K562 (cell line): ENCODE data around the gene LRRC26. TPM values are rescaled to one million over a fixed set of nuclear protein-coding genes. Genes with fewer than 3 reads are reported as not detected.

Source experiments
- CBFA2T3 ChIP-seq: fragments of 450-650 bp; IDR thresholded peaks from 2 replicates; pipeline ENCODE4 v1.6.1; 2017
- ELF2 ChIP-seq: fragments of 250-450 bp; sonication (Bioruptor Pico); IDR thresholded peaks from 2 replicates; pipeline ENCODE4 v1.5.0; 2021; ENCODE audit warnings: mild to moderate bottlenecking
- NFXL1 ChIP-seq: fragments of 450-650 bp; formaldehyde crosslinking; IDR thresholded peaks from 2 replicates; pipeline ENCODE4 v1.4.0; 2021; ENCODE audit warnings: mild to moderate bottlenecking
- RBFOX2 ChIP-seq: fragments of 200-400 bp; formaldehyde crosslinking; IDR thresholded peaks from 2 replicates; pipeline ENCODE4 v1.6.1; 2017; ENCODE audit warnings: low read depth, mild to moderate bottlenecking, low read length, moderate library complexity
- RNF2 ChIP-seq: sonication (generic); IDR thresholded peaks from 2 replicates; pipeline ENCODE4 v1.6.1; 2016
- XRCC5 ChIP-seq: fragments of 200-400 bp; formaldehyde crosslinking; IDR thresholded peaks from 2 replicates; pipeline ENCODE4 v1.6.1; 2017; ENCODE audit warnings: low read depth, mild to moderate bottlenecking, low read length
- ZFP36 ChIP-seq: fragments of 150-350 bp; IDR thresholded peaks from 2 replicates; pipeline ENCODE4 v1.6.1; 2018; ENCODE audit warnings: low read length, low read depth; ENCODE audit not compliant: partially characterized antibody
- ZNF134 ChIP-seq: fragments of 250-450 bp; sonication (Bioruptor Pico); conservative IDR thresholded peaks from 2 replicates; pipeline ENCODE4 v1.4.0; 2020
- ZNF583 ChIP-seq: fragments of 250-450 bp; sonication (Bioruptor Pico); IDR thresholded peaks from 2 replicates; pipeline ENCODE4 v1.4.0; 2020
- polyA plus RNA-seq, 8 experiments: library from polyadenylated mRNA; depleted of rRNA in 4 of 8; stranded (reverse) in 5 of 8; unstranded in 3 of 8; fragments of >200 nt; fragmentation: Nextera tagmentation in 2 of 8; fragmentation: Illumina TruSeq in 1 of 8; extraction: Ambion mirVana in 2 of 8; extraction: Trizol in 1 of 8; gene quantifications; 2 replicates each; pipeline versions ENCODE4 v1.2.1 to v1.2.3, GENCODE V29; 2011 to 2014; ENCODE audit warnings: inconsistent platforms in 1 of 8, missing spikeins in 1 of 8
- total RNA-seq, 7 experiments: library from RNA; depleted of rRNA in 6 of 7; stranded (reverse); fragments of >200 nt in 6 of 7; fragmentation: Illumina TruSeq in 2 of 7; extraction: Trizol in 2 of 7; gene quantifications; 2 replicates each; pipeline versions ENCODE4 v1.2.1 to v1.2.3, GENCODE V29; 2011 to 2021; ENCODE audit warnings: low replicate concordance in 1 of 7
- TF ChIP-seq, protein P1 (sequence below): fragments of 250-450 bp; sonication (Bioruptor Pico); IDR thresholded peaks from 2 replicates; pipeline ENCODE4 v1.5.0; 2021; ENCODE audit warnings: mild to moderate bottlenecking, borderline replicate concordance
- TF ChIP-seq, protein P2 (sequence below): sonication (generic); formaldehyde crosslinking; IDR thresholded peaks from 2 replicates; pipeline ENCODE4 v1.8.0; 2022; ENCODE audit warnings: mild to moderate bottlenecking, missing genetic modification reagents
- TF ChIP-seq, protein P3 (sequence below), 2 experiments: fragments of 450-650 bp in 1 of 2; sonication (generic) in 1 of 2; formaldehyde crosslinking in 1 of 2; IDR thresholded peaks in 1 of 2; conservative IDR thresholded peaks in 1 of 2; 2 replicates each; pipeline versions ENCODE4 v1.6.1 to v1.8.1; 2016 to 2023; ENCODE audit warnings: mild to moderate bottlenecking in 2 of 2, moderate library complexity in 2 of 2, inconsistent platforms in 1 of 2, missing genetic modification reagents in 1 of 2
- TF ChIP-seq, protein P4 (sequence below): fragments of 450-650 bp; IDR thresholded peaks from 2 replicates; pipeline ENCODE4 v1.6.1; 2018; ENCODE audit not compliant: partially characterized antibody
- TF ChIP-seq, protein P5 (sequence below): fragments of 250-450 bp; sonication (Bioruptor Pico); IDR thresholded peaks from 2 replicates; pipeline ENCODE4 v1.8.0; 2022; ENCODE audit warnings: inconsistent platforms, mild to moderate bottlenecking, moderate library complexity, borderline replicate concordance
- TF ChIP-seq, protein P6 (sequence below): fragments of 200-400 bp; formaldehyde crosslinking; IDR thresholded peaks from 2 replicates; pipeline ENCODE4 v1.6.1; 2017; ENCODE audit warnings: mild to moderate bottlenecking, low read depth, low read length, moderate library complexity

Gene LRRC26
- total and polyA plus RNA-seq, 9 of the 15 experiments (the other 6 are each of a cell fraction or from before 2014, with no cell fraction given) = not detected

DNA sequence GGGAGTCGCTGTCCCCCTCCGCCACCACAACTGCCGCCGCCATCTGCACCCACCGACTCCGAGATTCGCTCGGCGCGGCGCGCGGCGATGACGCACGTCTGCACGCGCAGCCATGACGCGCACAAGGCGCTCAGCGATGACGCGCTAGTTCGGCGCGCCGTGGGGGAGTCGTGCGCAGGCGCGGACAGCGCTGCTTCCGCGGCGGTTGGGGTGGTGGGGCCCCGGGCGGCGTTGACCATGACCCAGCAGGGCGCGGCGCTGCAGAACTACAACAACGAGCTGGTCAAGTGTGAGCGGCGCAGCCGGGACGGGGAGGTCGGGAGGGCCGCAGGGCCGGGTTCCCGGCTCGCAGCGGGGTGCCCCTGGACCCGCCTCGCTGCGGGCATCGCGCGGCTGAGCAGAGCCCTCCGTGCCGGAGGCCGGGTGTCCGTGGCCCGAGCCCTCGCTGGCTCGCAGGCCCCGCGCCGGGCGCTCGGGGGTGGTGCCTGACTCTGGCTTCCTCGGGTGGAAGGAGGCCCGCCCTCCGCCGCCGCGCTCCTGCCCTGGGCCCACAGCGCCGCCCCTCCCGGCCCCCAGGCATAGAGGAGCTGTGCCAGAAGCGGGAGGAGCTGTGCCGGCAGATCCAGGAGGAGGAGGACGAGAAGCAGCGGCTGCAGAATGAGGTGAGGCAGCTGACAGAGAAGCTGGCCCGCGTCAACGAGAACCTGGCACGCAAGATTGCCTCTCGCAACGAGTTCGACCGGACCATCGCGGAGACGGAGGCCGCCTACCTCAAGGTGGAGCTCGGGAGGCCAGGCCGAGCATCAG, 18.8 kb upstream of the LRRC26 start, which contains the start of the genes ANAPC2 and SSNA1 (continued):
- TF ChIP-seq, protein P1, sequence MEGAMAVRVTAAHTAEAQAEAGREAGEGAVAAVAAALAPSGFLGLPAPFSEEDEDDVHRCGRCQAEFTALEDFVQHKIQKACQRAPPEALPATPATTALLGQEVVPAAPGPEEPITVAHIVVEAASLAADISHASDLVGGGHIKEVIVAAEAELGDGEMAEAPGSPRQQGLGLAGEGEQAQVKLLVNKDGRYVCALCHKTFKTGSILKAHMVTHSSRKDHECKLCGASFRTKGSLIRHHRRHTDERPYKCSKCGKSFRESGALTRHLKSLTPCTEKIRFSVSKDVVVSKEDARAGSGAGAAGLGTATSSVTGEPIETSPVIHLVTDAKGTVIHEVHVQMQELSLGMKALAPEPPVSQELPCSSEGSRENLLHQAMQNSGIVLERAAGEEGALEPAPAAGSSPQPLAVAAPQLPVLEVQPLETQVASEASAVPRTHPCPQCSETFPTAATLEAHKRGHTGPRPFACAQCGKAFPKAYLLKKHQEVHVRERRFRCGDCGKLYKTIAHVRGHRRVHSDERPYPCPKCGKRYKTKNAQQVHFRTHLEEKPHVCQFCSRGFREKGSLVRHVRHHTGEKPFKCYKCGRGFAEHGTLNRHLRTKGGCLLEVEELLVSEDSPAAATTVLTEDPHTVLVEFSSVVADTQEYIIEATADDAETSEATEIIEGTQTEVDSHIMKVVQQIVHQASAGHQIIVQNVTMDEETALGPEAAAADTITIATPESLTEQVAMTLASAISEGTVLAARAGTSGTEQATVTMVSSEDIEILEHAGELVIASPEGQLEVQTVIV (CRISPR knock-in tag) = no peak
- TF ChIP-seq, protein P2, sequence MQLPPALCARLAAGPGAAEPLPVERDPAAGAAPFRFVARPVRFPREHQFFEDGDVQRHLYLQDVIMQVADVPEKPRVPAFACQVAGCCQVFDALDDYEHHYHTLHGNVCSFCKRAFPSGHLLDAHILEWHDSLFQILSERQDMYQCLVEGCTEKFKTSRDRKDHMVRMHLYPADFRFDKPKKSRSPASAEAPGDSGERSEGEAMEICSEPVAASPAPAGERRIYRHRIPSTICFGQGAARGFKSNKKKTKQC (CRISPR knock-in tag) = 0 out of 2 replicates have a peak, but pooled peaks have one; percentile 42
- TF ChIP-seq XRCC5 (peak; percentile 55; the same call in 1 of the 2 replicates), ZFP36 (peak; percentile 2), ELF2 (peak; percentile 88), NFXL1 (CRISPR knock-in tag) (no peak), ZNF134 (CRISPR knock-in tag) (no peak), RNF2 (no peak), ZNF583 (CRISPR knock-in tag) (no peak), RBFOX2 (peak; percentile 96), CBFA2T3 (peak; percentile 19; the same call in 1 of the 2 replicates)
- TF ChIP-seq, protein P3, sequence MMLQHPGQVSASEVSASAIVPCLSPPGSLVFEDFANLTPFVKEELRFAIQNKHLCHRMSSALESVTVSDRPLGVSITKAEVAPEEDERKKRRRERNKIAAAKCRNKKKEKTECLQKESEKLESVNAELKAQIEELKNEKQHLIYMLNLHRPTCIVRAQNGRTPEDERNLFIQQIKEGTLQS (IDR thresholded peaks at IDR 0.05) = peak; percentile 58; the same call in 1 of the 2 replicates
- TF ChIP-seq, protein P3 (CRISPR knock-in tag; conservative IDR thresholded peaks at IDR 0.05) = no peak; the same call in 1 of the 2 replicates
- TF ChIP-seq, protein P4, sequence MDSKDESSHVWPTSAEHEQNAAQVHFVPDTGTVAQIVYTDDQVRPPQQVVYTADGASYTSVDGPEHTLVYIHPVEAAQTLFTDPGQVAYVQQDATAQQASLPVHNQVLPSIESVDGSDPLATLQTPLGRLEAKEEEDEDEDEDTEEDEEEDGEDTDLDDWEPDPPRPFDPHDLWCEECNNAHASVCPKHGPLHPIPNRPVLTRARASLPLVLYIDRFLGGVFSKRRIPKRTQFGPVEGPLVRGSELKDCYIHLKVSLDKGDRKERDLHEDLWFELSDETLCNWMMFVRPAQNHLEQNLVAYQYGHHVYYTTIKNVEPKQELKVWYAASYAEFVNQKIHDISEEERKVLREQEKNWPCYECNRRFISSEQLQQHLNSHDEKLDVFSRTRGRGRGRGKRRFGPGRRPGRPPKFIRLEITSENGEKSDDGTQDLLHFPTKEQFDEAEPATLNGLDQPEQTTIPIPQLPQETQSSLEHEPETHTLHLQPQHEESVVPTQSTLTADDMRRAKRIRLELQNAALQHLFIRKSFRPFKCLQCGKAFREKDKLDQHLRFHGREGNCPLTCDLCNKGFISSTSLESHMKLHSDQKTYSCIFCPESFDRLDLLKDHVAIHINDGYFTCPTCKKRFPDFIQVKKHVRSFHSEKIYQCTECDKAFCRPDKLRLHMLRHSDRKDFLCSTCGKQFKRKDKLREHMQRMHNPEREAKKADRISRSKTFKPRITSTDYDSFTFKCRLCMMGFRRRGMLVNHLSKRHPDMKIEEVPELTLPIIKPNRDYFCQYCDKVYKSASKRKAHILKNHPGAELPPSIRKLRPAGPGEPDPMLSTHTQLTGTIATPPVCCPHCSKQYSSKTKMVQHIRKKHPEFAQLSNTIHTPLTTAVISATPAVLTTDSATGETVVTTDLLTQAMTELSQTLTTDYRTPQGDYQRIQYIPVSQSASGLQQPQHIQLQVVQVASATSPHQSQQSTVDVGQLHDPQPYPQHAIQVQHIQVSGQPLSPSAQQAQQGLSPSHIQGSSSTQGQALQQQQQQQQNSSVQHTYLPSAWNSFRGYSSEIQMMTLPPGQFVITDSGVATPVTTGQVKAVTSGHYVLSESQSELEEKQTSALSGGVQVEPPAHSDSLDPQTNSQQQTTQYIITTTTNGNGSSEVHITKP = peak; percentile 49
- TF ChIP-seq, protein P5, sequence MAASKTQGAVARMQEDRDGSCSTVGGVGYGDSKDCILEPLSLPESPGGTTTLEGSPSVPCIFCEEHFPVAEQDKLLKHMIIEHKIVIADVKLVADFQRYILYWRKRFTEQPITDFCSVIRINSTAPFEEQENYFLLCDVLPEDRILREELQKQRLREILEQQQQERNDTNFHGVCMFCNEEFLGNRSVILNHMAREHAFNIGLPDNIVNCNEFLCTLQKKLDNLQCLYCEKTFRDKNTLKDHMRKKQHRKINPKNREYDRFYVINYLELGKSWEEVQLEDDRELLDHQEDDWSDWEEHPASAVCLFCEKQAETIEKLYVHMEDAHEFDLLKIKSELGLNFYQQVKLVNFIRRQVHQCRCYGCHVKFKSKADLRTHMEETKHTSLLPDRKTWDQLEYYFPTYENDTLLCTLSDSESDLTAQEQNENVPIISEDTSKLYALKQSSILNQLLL (CRISPR knock-in tag) = no peak
- TF ChIP-seq, protein P6, sequence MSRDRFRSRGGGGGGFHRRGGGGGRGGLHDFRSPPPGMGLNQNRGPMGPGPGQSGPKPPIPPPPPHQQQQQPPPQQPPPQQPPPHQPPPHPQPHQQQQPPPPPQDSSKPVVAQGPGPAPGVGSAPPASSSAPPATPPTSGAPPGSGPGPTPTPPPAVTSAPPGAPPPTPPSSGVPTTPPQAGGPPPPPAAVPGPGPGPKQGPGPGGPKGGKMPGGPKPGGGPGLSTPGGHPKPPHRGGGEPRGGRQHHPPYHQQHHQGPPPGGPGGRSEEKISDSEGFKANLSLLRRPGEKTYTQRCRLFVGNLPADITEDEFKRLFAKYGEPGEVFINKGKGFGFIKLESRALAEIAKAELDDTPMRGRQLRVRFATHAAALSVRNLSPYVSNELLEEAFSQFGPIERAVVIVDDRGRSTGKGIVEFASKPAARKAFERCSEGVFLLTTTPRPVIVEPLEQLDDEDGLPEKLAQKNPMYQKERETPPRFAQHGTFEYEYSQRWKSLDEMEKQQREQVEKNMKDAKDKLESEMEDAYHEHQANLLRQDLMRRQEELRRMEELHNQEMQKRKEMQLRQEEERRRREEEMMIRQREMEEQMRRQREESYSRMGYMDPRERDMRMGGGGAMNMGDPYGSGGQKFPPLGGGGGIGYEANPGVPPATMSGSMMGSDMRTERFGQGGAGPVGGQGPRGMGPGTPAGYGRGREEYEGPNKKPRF = no peak
